CD4-positive, alpha-beta T cell (primary cell): ENCODE results near the gene PSMD2. TPM values are rescaled to one million over a fixed set of nuclear protein-coding genes. Genes with fewer than 3 reads are reported as not detected.

ENCODE experiments used
- ATAC-seq: fragments of 200-7000 bp; cut with Tn5 transposase; one replicate; pipeline ENCODE4 v1.10.0; 2022; ENCODE audit warnings: mild to moderate bottlenecking; ENCODE audit not compliant: poor library complexity
- CTCF ChIA-PET: fragments of 350-600 bp; sonication (Branson Sonifier 250); formaldehyde crosslinking; loops from one replicate; lab custom pipeline; 2021; ENCODE audit warnings: antibody characterized with exemption, inconsistent platforms; lab: Charles Lee
- POLR2A ChIA-PET: fragments of 350-600 bp; sonication (Branson Sonifier 250); formaldehyde crosslinking; loops from one replicate; lab custom pipeline; 2021; ENCODE audit warnings: antibody characterized with exemption, inconsistent platforms; lab: Charles Lee
- DNase-seq, 14 experiments: peaks; one replicate each; pipeline ENCODE4 v3.0.0-alpha.2; 2013 to 2020; ENCODE audit warnings: mixed read lengths in 2 of 14
- H3K27ac ChIP-seq, 2 donors: one replicate each; pipeline versions ENCODE4 v1.5.1 to v1.7.0; 2013; ENCODE audit warnings: low read length in 2 of 2, low read depth in 1 of 2, mild to moderate bottlenecking in 1 of 2
- H3K27me3 ChIP-seq, 2 experiments: 1 replicate in 1 of 2; 2 replicates in 1 of 2; pipeline versions ENCODE4 v1.6.1 to v1.7.0; 2013; ENCODE audit warnings: low read length in 2 of 2, control low read depth in 1 of 2, mild to moderate bottlenecking in 1 of 2, moderate library complexity in 1 of 2; ENCODE audit not compliant: insufficient read depth in 2 of 2, control insufficient read depth in 1 of 2
- H3K36me3 ChIP-seq: one replicate; pipeline ENCODE4 v1.6.1; 2013; ENCODE audit warnings: low read length, control low read depth; ENCODE audit not compliant: insufficient read depth
- H3K4me1 ChIP-seq: one replicate; pipeline ENCODE4 v1.6.1; 2013; ENCODE audit warnings: low read length, control low read depth; ENCODE audit not compliant: insufficient read depth
- H3K4me3 ChIP-seq: one replicate; pipeline ENCODE4 v1.5.1; 2013; ENCODE audit warnings: mild to moderate bottlenecking, low read length, moderate library complexity
- H3K9me3 ChIP-seq, 2 experiments: 1 replicate in 1 of 2; 2 replicates in 1 of 2; pipeline versions ENCODE4 v1.6.1 to v1.7.0; 2013; ENCODE audit warnings: low read length in 2 of 2, mild to moderate bottlenecking in 2 of 2, control low read depth in 1 of 2, moderate library complexity in 1 of 2; ENCODE audit not compliant: control insufficient read depth in 1 of 2, insufficient read depth in 1 of 2
- H3K27ac Mint-ChIP-seq: one replicate; pipeline ENCODE4 v1.8.0; 2020; ENCODE audit warnings: mixed read lengths
- H3K27me3 Mint-ChIP-seq: one replicate; pipeline ENCODE4 v1.8.0; 2021; ENCODE audit warnings: mixed read lengths
- H3K36me3 Mint-ChIP-seq: one replicate; pipeline ENCODE4 v1.8.0; 2021; ENCODE audit warnings: low read depth, mixed read lengths
- H3K4me1 Mint-ChIP-seq: one replicate; pipeline ENCODE4 v1.8.0; 2021; ENCODE audit warnings: low read depth, mixed read lengths
- H3K4me3 Mint-ChIP-seq: one replicate; pipeline ENCODE4 v1.8.0; 2020; ENCODE audit warnings: mild to moderate bottlenecking, mixed read lengths
- H3K9me3 Mint-ChIP-seq: one replicate; pipeline ENCODE4 v1.8.0; 2020; ENCODE audit warnings: mixed read lengths
- CTCF ChIP-seq: fragments of 200-600 bp; IDR thresholded peaks from one replicate; pipeline ENCODE4 v1.8.0; 2022; ENCODE audit warnings: antibody characterized with exemption, mild to moderate bottlenecking
- intact Hi-C, 2 experiments: fragments of 100-400 bp; cut with DNase I in 1 of 2; cut with micrococcal nuclease in 1 of 2; formaldehyde crosslinking; loops; one replicate each; pipeline versions ENCODE4 v1.15.1 to v1.9.0; 2023 to 2025; cut with DNase I, micrococcal nuclease
- total RNA-seq, 174 experiments: library from RNA in 2 of 174; stranded (reverse) in 2 of 174; gene quantifications; one replicate each; pipeline ENCODE4 v1.2.3 and lab custom pipeline; 2021 to 2026

Gene PSMD2
- total RNA-seq, 2 experiments from 2014 or later, result 159 TPM

- Histone ChIP-seq H3K27me3 (no peaks in the 10 kb centered on the region), H3K9me3 (no peaks in the 10 kb centered on the region), H3K4me3 (no peak overlapping the region), H3K27ac (no peak overlapping the region), H3K4me1 (peaks cover 22% of the 10 kb centered on the region), H3K36me3 (peaks cover 9% of the 10 kb centered on the region)
- Mint-ChIP-seq H3K36me3 (peaks cover 21% of the 10 kb centered on the region), H3K9me3 (no peaks in the 10 kb centered on the region), H3K4me3 (peak overlapping the region; percentile 23), H3K27ac (no peak overlapping the region), H3K27me3 (no peaks in the 10 kb centered on the region), H3K4me1 (peaks cover 25% of the 10 kb centered on the region)
- ChIA-PET CTCF (no interaction called here), POLR2A (no interaction called here)
- no peak for DNase-seq
- intact Hi-C loops, result loop anchor here (5.0 kb wide), 7 partner anchors 33 to 1498 kb away; partner anchors contain the start of genes ABCC5 (in 1 of the 2), CAMK2N2 (in 1 of the 2), EIF2B5 (in 1 of the 2) and MAGEF1 (in 1 of the 2)
- TF ChIP-seq CTCF, result no peak
- ATAC-seq, result no peak
These were observed 3.3 kb upstream of the PSMD2 start for GRCh38 chr3:184295771-184296170.

GRCh38 chr3:184296616-184297015 is 2.4 kb upstream of the PSMD2 start:
- peaks cover 26% of the 10 kb centered on the region for H3K36me3 Mint-ChIP-seq
- POLR2A ChIA-PET, result no interaction called here
- Histone ChIP-seq H3K27ac (no peak overlapping the region), H3K4me1 (peaks cover 24% of the 10 kb centered on the region), H3K36me3 (peaks cover 16% of the 10 kb centered on the region), H3K9me3 (no peaks in the 10 kb centered on the region), H3K4me3 (no peak overlapping the region), H3K27me3 (no peaks in the 10 kb centered on the region)
- no peaks in the 10 kb centered on the region for H3K27me3 Mint-ChIP-seq
- peak overlapping the region; percentile 30 for H3K4me3 Mint-ChIP-seq
- DNase-seq (no peak), ATAC-seq (no peak)
- no peaks in the 10 kb centered on the region for H3K9me3 Mint-ChIP-seq
- peaks cover 26% of the 10 kb centered on the region for H3K4me1 Mint-ChIP-seq
- CTCF ChIA-PET, result no interaction called here
- H3K27ac Mint-ChIP-seq, result no peak overlapping the region
- TF ChIP-seq CTCF, result no peak
- intact Hi-C loops, result loop anchor here (5.0 kb wide), 7 partner anchors 34 to 1499 kb away; partner anchors contain the start of genes ABCC5 (in 1 of the 2), CAMK2N2 (in 1 of the 2), EIF2B5 (in 1 of the 2) and MAGEF1 (in 1 of the 2)

- Mint-ChIP-seq H3K9me3 (no peaks in the 10 kb centered on the region), H3K27ac (peak overlapping the region; percentile 91), H3K27me3 (no peaks in the 10 kb centered on the region), H3K4me1 (peaks cover 26% of the 10 kb centered on the region), H3K4me3 (peak overlapping the region; percentile 96), H3K36me3 (peaks cover 57% of the 10 kb centered on the region)
- CTCF ChIA-PET, result no interaction called here
- peaks cover 24% of the 10 kb centered on the region for H3K4me1 ChIP-seq
- no peak for TF ChIP-seq CTCF
- peak overlapping the region; percentile 48 to 65 for H3K27ac ChIP-seq
- POLR2A ChIA-PET, result interaction anchor here (0.6 kb wide), 1 partner anchor 14 kb away, joined by 3 read pairs; no protein-coding TSS in a partner anchor
- no peaks in the 10 kb centered on the region for H3K27me3 ChIP-seq
- no peak for DNase-seq
- peak overlapping the region; percentile 95 for H3K4me3 ChIP-seq
- no peak for ATAC-seq
- H3K9me3 ChIP-seq, result no peaks in the 10 kb centered on the region
- intact Hi-C loops, result loop anchor here (1.0 to 5.0 kb wide), 11 partner anchors 15 to 1502 kb away; partner anchors contain the start of genes AP2M1 (in 2 of the 2), EIF4G1 (in 2 of the 2), ABCC5 (in 1 of the 2) and CAMK2N2 (in 1 of the 2)
- peaks cover 48% of the 10 kb centered on the region for H3K36me3 ChIP-seq
These were observed 692 bp downstream of the PSMD2 start for GRCh38 chr3:184299488-184300377.
